ENCODE measurements around the gene SLC16A8. TPM values are rescaled to one million over a fixed set of nuclear protein-coding genes. Genes with fewer than 3 reads are reported as not detected.

SLC16A8 gene
- total RNA-seq, 1 donor from 2014 or later, result not detected

GRCh38 chr22:38115423-38116205 lies 31.6 kb upstream of the SLC16A8 start:
- Histone ChIP-seq H3K9ac (ENCODE audit: low read length) (no peak overlapping the region), H3K36me3 (ENCODE audit: insufficient read depth, low read length) (no peaks in the 10 kb centered on the region), H2AFZ (ENCODE audit: low read depth, low read length) (no peak overlapping the region), H3K27ac (ENCODE audit: low read depth, low read length) (no peak overlapping the region), H3K79me2 (ENCODE audit: insufficient read depth, low read length) (no peaks in the 10 kb centered on the region), H3K4me3 (ENCODE audit: insufficient read depth, low read depth, low read length) (no peak overlapping the region), H3K4me2 (ENCODE audit: low read length) (no peak overlapping the region), H3K9me3 (ENCODE audit: insufficient read depth, low read depth, low read length) (no peaks in the 10 kb centered on the region), H3K27me3 (ENCODE audit: insufficient read depth, low read length) (no peaks in the 10 kb centered on the region), H3K4me1 (ENCODE audit: insufficient read depth, low read length) (no peaks in the 10 kb centered on the region), H4K20me1 (ENCODE audit: insufficient read depth, low read length) (no peaks in the 10 kb centered on the region)
- no peak for FAIRE-seq
- no peaks in the 10 kb centered on the region for H3K4me1 Mint-ChIP-seq (ENCODE audit: low read depth, unreplicated experiment)
- H3K36me3 Mint-ChIP-seq (ENCODE audit: low read depth, unreplicated experiment), result peaks cover 3% of the 10 kb centered on the region
- no peak overlapping the region for H3K27ac Mint-ChIP-seq (ENCODE audit: unreplicated experiment)
- H3K4me3 Mint-ChIP-seq (ENCODE audit: unreplicated experiment), result no peak overlapping the region
- TF ChIP-seq CTCF (IDR thresholded peaks at IDR 0.05; ENCODE audit: insufficient read depth, low read depth, low read length), result no peak
- TF ChIP-seq EZH2 (IDR thresholded peaks at IDR 0.05; ENCODE audit: insufficient read depth, low read length), result no peak
- H3K9me3 Mint-ChIP-seq (ENCODE audit: unreplicated experiment), result no peaks in the 10 kb centered on the region
- no peak for DNase-seq (ENCODE audit: low read depth)
- peaks cover 13% of the 10 kb centered on the region for H3K27me3 Mint-ChIP-seq (ENCODE audit: low read depth, unreplicated experiment)

- TF ChIP-seq CTCF (IDR thresholded peaks at IDR 0.05; ENCODE audit: insufficient read depth, low read depth, low read length) (peak; percentile 77), EZH2 (IDR thresholded peaks at IDR 0.05; ENCODE audit: insufficient read depth, low read length) (no peak)
- FAIRE-seq (no peak), DNase-seq (ENCODE audit: low read depth) (peak; percentile 42)
- Histone ChIP-seq H2AFZ (ENCODE audit: low read depth, low read length) (no peak overlapping the region), H4K20me1 (ENCODE audit: insufficient read depth, low read length) (no peaks in the 10 kb centered on the region), H3K27ac (ENCODE audit: low read depth, low read length) (no peak overlapping the region), H3K9me3 (ENCODE audit: insufficient read depth, low read depth, low read length) (no peaks in the 10 kb centered on the region), H3K4me2 (ENCODE audit: low read length) (no peak overlapping the region), H3K4me1 (ENCODE audit: insufficient read depth, low read length) (no peaks in the 10 kb centered on the region), H3K9ac (ENCODE audit: low read length) (no peak overlapping the region), H3K4me3 (ENCODE audit: insufficient read depth, low read depth, low read length) (no peak overlapping the region), H3K79me2 (ENCODE audit: insufficient read depth, low read length) (no peaks in the 10 kb centered on the region), H3K27me3 (ENCODE audit: insufficient read depth, low read length) (no peaks in the 10 kb centered on the region), H3K36me3 (ENCODE audit: insufficient read depth, low read length) (no peaks in the 10 kb centered on the region)
- Mint-ChIP-seq H3K4me1 (ENCODE audit: low read depth, unreplicated experiment) (no peaks in the 10 kb centered on the region), H3K27me3 (ENCODE audit: low read depth, unreplicated experiment) (peaks cover 13% of the 10 kb centered on the region), H3K36me3 (ENCODE audit: low read depth, unreplicated experiment) (peaks cover 3% of the 10 kb centered on the region), H3K27ac (ENCODE audit: unreplicated experiment) (no peak overlapping the region), H3K9me3 (ENCODE audit: unreplicated experiment) (no peaks in the 10 kb centered on the region), H3K4me3 (ENCODE audit: unreplicated experiment) (no peak overlapping the region)
Measured at GRCh38 chr22:38114484-38115398, 30.8 kb upstream of the SLC16A8 start.

Measured in astrocyte (in vitro differentiated cells and primary cell).